ENCODE results near the gene GALNT14.

- no peak for TF ChIP-seq CTCF (IDR thresholded peaks at IDR 0.05; ENCODE audit: low read length)
- TF ChIP-seq EZH2phosphoT487 (IDR thresholded peaks at IDR 0.05; ENCODE audit: low read length): no peak
These were observed 268.3 kb downstream of the GALNT14 start for GRCh38 chr2:30869988-30870387.
